ENCODE results near the gene SDF2. TPM values are rescaled to one million over a fixed set of nuclear protein-coding genes. Genes with fewer than 3 reads are reported as not detected.
"Not testable (repeated sequence)": the region's sequence is repeated elsewhere in the genome, so short reads cannot be mapped to it uniquely, and the experiment has no call there.

SDF2 gene
- total RNA-seq, 2 experiments from 2014 or later: 49.0 to 52.9 TPM

- CTCF ChIA-PET: interaction anchor here (0.9 to 2.7 kb wide), 7 partner anchors 12 to 51 kb away, joined by 3 to 11 read pairs (median 6); partner anchors contain the start of gene BLTP2
- H3K36me3 Mint-ChIP-seq (ENCODE audit: low read depth): peaks cover 71% of the 10 kb centered on the region
- no peaks in the 10 kb centered on the region for H3K9me3 Mint-ChIP-seq
- no peaks in the 10 kb centered on the region for H3K4me1 Mint-ChIP-seq
- no peak overlapping the region for H3K27ac Mint-ChIP-seq
- H3K27me3 Mint-ChIP-seq: no peaks in the 10 kb centered on the region
- POLR2A ChIA-PET: interaction anchor here (0.7 to 2.1 kb wide), 5 partner anchors 13 to 76 kb away, joined by 3 to 10 read pairs (median 3); partner anchors contain the start of genes BLTP2, SDF2 and SUPT6H
- H3K4me3 Mint-ChIP-seq: no peak overlapping the region
- DNase-seq: no peak
Measured at GRCh38 chr17:28675490-28675889, 13.8 kb upstream of the SDF2 start.

- Mint-ChIP-seq H3K27me3 (no peaks in the 10 kb centered on the region), H3K27ac (no peak overlapping the region), H3K4me3 (no peak overlapping the region), H3K9me3 (no peaks in the 10 kb centered on the region), H3K36me3 (ENCODE audit: low read depth) (peaks cover 54% of the 10 kb centered on the region), H3K4me1 (peaks cover 14% of the 10 kb centered on the region)
- CTCF ChIA-PET: no interaction called here
- POLR2A ChIA-PET: interaction anchor here (2.0 kb wide), 1 partner anchor 41 kb away, joined by 5 read pairs; no protein-coding TSS in a partner anchor
- no peak for DNase-seq
Measured at GRCh38 chr17:28669918-28670317, 8.2 kb upstream of the SDF2 start.

GRCh38 chr17:28667870-28668269 lies 6.2 kb upstream of the SDF2 start:
- Mint-ChIP-seq H3K9me3 (no peaks in the 10 kb centered on the region), H3K36me3 (ENCODE audit: low read depth) (peaks cover 50% of the 10 kb centered on the region), H3K4me1 (peaks cover 34% of the 10 kb centered on the region), H3K27ac (no peak overlapping the region), H3K27me3 (no peaks in the 10 kb centered on the region), H3K4me3 (no peak overlapping the region)
- ChIA-PET POLR2A (interaction anchor here (1.0 to 1.6 kb wide), 3 partner anchors 22 to 68 kb away, joined by 3 to 5 read pairs (median 4); no protein-coding TSS in a partner anchor), CTCF (interaction anchor here (0.6 to 1.7 kb wide), 7 partner anchors 22 to 97 kb away, joined by 3 to 6 read pairs (median 4); partner anchors contain the start of genes BLTP2, PROCA1 and RPL23A)
- no peak for DNase-seq

GRCh38 chr17:28665994-28666393 lies 4.3 kb upstream of the SDF2 start:
- CTCF ChIA-PET: no interaction called here
- H3K4me1 Mint-ChIP-seq: peaks cover 41% of the 10 kb centered on the region

GRCh38 chr17:28663723-28664122 lies 2.0 kb upstream of the SDF2 start:
- no peaks in the 10 kb centered on the region for H3K27me3 Mint-ChIP-seq

More at GRCh38 chr17:28665994-28666393, 4.3 kb upstream of the SDF2 start:
- Mint-ChIP-seq H3K27me3 (no peaks in the 10 kb centered on the region), H3K36me3 (ENCODE audit: low read depth) (peaks cover 44% of the 10 kb centered on the region), H3K27ac (no peak overlapping the region), H3K4me3 (no peak overlapping the region), H3K9me3 (no peaks in the 10 kb centered on the region)
- POLR2A ChIA-PET: no interaction called here
- DNase-seq: no peak

GRCh38 chr17:28662527-28662829 lies 772 bp upstream of the SDF2 start:
- peaks cover 53% of the 10 kb centered on the region for H3K4me1 Mint-ChIP-seq
- peaks cover 55% of the 10 kb centered on the region for H3K36me3 Mint-ChIP-seq (ENCODE audit: low read depth)
- peak overlapping the region; percentile 98 for H3K27ac Mint-ChIP-seq
- ChIA-PET POLR2A (interaction anchor here (0.7 to 4.2 kb wide), 17 partner anchors 9 to 327 kb away, joined by 3 to 115 read pairs (median 5); partner anchors contain the start of genes ALDOC, BLTP2, IFT20 and PIGS), CTCF (interaction anchor here (0.8 to 3.6 kb wide), 9 partner anchors 9 to 327 kb away, joined by 3 to 80 read pairs (median 6); partner anchors contain the start of genes BLTP2, PROCA1, RPL23A and TNFAIP1)
- peak overlapping the region; percentile 98 for H3K4me3 Mint-ChIP-seq
- no peak for DNase-seq
- H3K27me3 Mint-ChIP-seq: no peaks in the 10 kb centered on the region
- no peaks in the 10 kb centered on the region for H3K9me3 Mint-ChIP-seq

More at GRCh38 chr17:28663723-28664122, 2.0 kb upstream of the SDF2 start:
- DNase-seq: no peak
- Mint-ChIP-seq H3K4me1 (peaks cover 54% of the 10 kb centered on the region), H3K9me3 (no peaks in the 10 kb centered on the region), H3K4me3 (peak overlapping the region; percentile 98), H3K27ac (peak overlapping the region; percentile 98), H3K36me3 (ENCODE audit: low read depth) (peaks cover 54% of the 10 kb centered on the region)
- ChIA-PET POLR2A (interaction anchor here (1.1 to 4.2 kb wide), 4 partner anchors 11 to 85 kb away, joined by 3 to 115 read pairs (median 9); partner anchors contain the start of gene BLTP2), CTCF (interaction anchor here (1.2 to 2.5 kb wide), 2 partner anchors 12 to 13 kb away, joined by 3 to 6 read pairs; no protein-coding TSS in a partner anchor)

GRCh38 chr17:28659497-28659881 lies 2.2 kb downstream of the SDF2 start:
- DNase-seq, H3K27ac Mint-ChIP-seq, CTCF ChIA-PET, H3K4me3 Mint-ChIP-seq, H3K9me3 Mint-ChIP-seq, H3K27me3 Mint-ChIP-seq, POLR2A ChIA-PET: not testable (repeated sequence)
- Mint-ChIP-seq H3K4me1 (peaks cover 41% of the 10 kb centered on the region), H3K36me3 (ENCODE audit: low read depth) (peaks cover 56% of the 10 kb centered on the region)

- H3K4me3 Mint-ChIP-seq, H3K27ac Mint-ChIP-seq, H3K27me3 Mint-ChIP-seq, CTCF ChIA-PET, H3K9me3 Mint-ChIP-seq, DNase-seq: not testable (repeated sequence)
- H3K4me1 Mint-ChIP-seq: peaks cover 35% of the 10 kb centered on the region
- H3K36me3 Mint-ChIP-seq (ENCODE audit: low read depth): peaks cover 54% of the 10 kb centered on the region
- POLR2A ChIA-PET: interaction anchor here (2.0 kb wide), 1 partner anchor 12 kb away, joined by 7 read pairs; no protein-coding TSS in a partner anchor
Measured at GRCh38 chr17:28658766-28659496, 2.8 kb downstream of the SDF2 start.

GRCh38 chr17:28658342-28658741 lies 3.4 kb downstream of the SDF2 start:
- CTCF ChIA-PET, H3K27ac Mint-ChIP-seq, H3K9me3 Mint-ChIP-seq, H3K27me3 Mint-ChIP-seq, H3K4me3 Mint-ChIP-seq, DNase-seq: not testable (repeated sequence)
- Mint-ChIP-seq H3K36me3 (ENCODE audit: low read depth) (peaks cover 55% of the 10 kb centered on the region), H3K4me1 (peaks cover 29% of the 10 kb centered on the region)
- POLR2A ChIA-PET: interaction anchor here (2.0 kb wide), 1 partner anchor 12 kb away, joined by 7 read pairs; no protein-coding TSS in a partner anchor

GRCh38 chr17:28657756-28658155 lies 4.0 kb downstream of the SDF2 start:
- no peaks in the 10 kb centered on the region for H3K27me3 Mint-ChIP-seq
- H3K4me3 Mint-ChIP-seq: no peak overlapping the region
- POLR2A ChIA-PET: interaction anchor here (2.0 kb wide), 1 partner anchor 11 kb away, joined by 7 read pairs; no protein-coding TSS in a partner anchor
- peaks cover 57% of the 10 kb centered on the region for H3K36me3 Mint-ChIP-seq (ENCODE audit: low read depth)
- CTCF ChIA-PET: interaction anchor here (1.3 kb wide), 1 partner anchor 14 kb away, joined by 4 read pairs; no protein-coding TSS in a partner anchor
- no peaks in the 10 kb centered on the region for H3K9me3 Mint-ChIP-seq
- peak overlapping the region; percentile 31 for H3K27ac Mint-ChIP-seq
- no peak for DNase-seq
- H3K4me1 Mint-ChIP-seq: peaks cover 26% of the 10 kb centered on the region

- ChIA-PET POLR2A (no interaction called here), CTCF (no interaction called here)
- Mint-ChIP-seq H3K36me3 (ENCODE audit: low read depth) (peaks cover 51% of the 10 kb centered on the region), H3K27me3 (no peaks in the 10 kb centered on the region), H3K4me1 (peaks cover 12% of the 10 kb centered on the region), H3K27ac (no peak overlapping the region), H3K4me3 (no peak overlapping the region), H3K9me3 (no peaks in the 10 kb centered on the region)
- no peak for DNase-seq
Measured at GRCh38 chr17:28655160-28655559, 6.5 kb downstream of the SDF2 start.

GRCh38 chr17:28648698-28649097 lies 13.0 kb downstream of the SDF2 start:
- H3K27me3 Mint-ChIP-seq: no peaks in the 10 kb centered on the region
- H3K9me3 Mint-ChIP-seq: no peaks in the 10 kb centered on the region
- ChIA-PET POLR2A (interaction anchor here (0.7 to 7.6 kb wide), 3 partner anchors 13 to 489 kb away, joined by 3 to 115 read pairs (median 3); partner anchors contain the start of genes SDF2 and SUPT6H), CTCF (interaction anchor here (0.7 to 3.0 kb wide), 4 partner anchors 13 to 62 kb away, joined by 4 to 17 read pairs (median 6); partner anchors contain the start of genes SDF2 and SUPT6H)
- H3K27ac Mint-ChIP-seq: no peak overlapping the region
- H3K4me1 Mint-ChIP-seq: peaks cover 30% of the 10 kb centered on the region
- H3K36me3 Mint-ChIP-seq (ENCODE audit: low read depth): peaks cover 50% of the 10 kb centered on the region
- DNase-seq: no peak
- no peak overlapping the region for H3K4me3 Mint-ChIP-seq

Measured in activated CD4-positive, alpha-beta memory T cell treated with anti-CD3 and anti-CD28 coated beads, Interleukin-2, amount 10 ng/mL, durations not matched to agents 7 days and 5 days (primary cell).